SK-N-SH treated with all-trans-retinoic acid at 6 μM for 48 hours (cell line): Measurements from ENCODE around the gene SLC25A48.
"Not testable (repeated sequence)": the region's sequence is repeated elsewhere in the genome, so short reads cannot be mapped to it uniquely, and the experiment has no call there.

Experiments used
- ATAC-seq: fragments of 200-7000 bp; cut with Tn5 transposase; 3 replicates; pipeline ENCODE4 v1.9.1; 2020; ENCODE audit warnings: mild to moderate bottlenecking, moderate library complexity
- ARNTL ChIP-seq: fragments of 450-650 bp; formaldehyde crosslinking; IDR thresholded peaks from 2 replicates; pipeline ENCODE4 v1.5.0; 2020; ENCODE audit warnings: low read depth, mild to moderate bottlenecking, moderate library complexity, borderline replicate concordance
- BACH2 ChIP-seq: fragments of 250-450 bp; sonication (Bioruptor Pico); IDR thresholded peaks from 2 replicates; pipeline ENCODE4 v1.9.0; 2021; ENCODE audit warnings: mild to moderate bottlenecking, borderline replicate concordance
- CSDC2 ChIP-seq: fragments of 250-450 bp; sonication (Bioruptor Pico); IDR thresholded peaks from 2 replicates; pipeline ENCODE4 v1.5.0; 2020; ENCODE audit warnings: mild to moderate bottlenecking, moderate library complexity
- ESRRG ChIP-seq: fragments of 250-450 bp; sonication (Bioruptor Pico); IDR thresholded peaks from 2 replicates; pipeline ENCODE4 v1.6.1; 2021; ENCODE audit warnings: mild to moderate bottlenecking
- GLIS3 ChIP-seq: fragments of 250-450 bp; sonication (Bioruptor Pico); IDR thresholded peaks from 2 replicates; pipeline ENCODE4 v1.5.0; 2020; ENCODE audit warnings: mild to moderate bottlenecking, moderate library complexity
- ISL1 ChIP-seq: fragments of 250-450 bp; sonication (Bioruptor Pico); IDR thresholded peaks from 2 replicates; pipeline ENCODE4 v2.1.2; 2022; ENCODE audit warnings: mild to moderate bottlenecking, moderate library complexity
- OSR1 ChIP-seq: fragments of 250-450 bp; sonication (Bioruptor Pico); IDR thresholded peaks from 2 replicates; pipeline ENCODE4 v1.8.0; 2022; ENCODE audit warnings: moderate library complexity, mild to moderate bottlenecking, inconsistent platforms
- PATZ1 ChIP-seq: fragments of 250-450 bp; sonication (Bioruptor Pico); IDR thresholded peaks from 2 replicates; pipeline ENCODE4 v1.8.0; 2020; ENCODE audit warnings: mild to moderate bottlenecking, moderate library complexity, borderline replicate concordance
- PPARA ChIP-seq: fragments of 250-450 bp; sonication (Bioruptor Pico); IDR thresholded peaks from 2 replicates; pipeline ENCODE4 v1.5.0; 2020; ENCODE audit warnings: mild to moderate bottlenecking, borderline replicate concordance
- RARB ChIP-seq: fragments of 250-450 bp; sonication (Bioruptor Pico); IDR thresholded peaks from 2 replicates; pipeline ENCODE4 v1.8.0; 2021; ENCODE audit warnings: mild to moderate bottlenecking, moderate library complexity
- SNAI2 ChIP-seq: fragments of 250-450 bp; sonication (Bioruptor Pico); IDR thresholded peaks from 2 replicates; pipeline ENCODE4 v1.5.0; 2020; ENCODE audit warnings: mild to moderate bottlenecking, moderate library complexity
- TCF4 ChIP-seq: fragments of 250-450 bp; sonication (Bioruptor Pico); IDR thresholded peaks from 2 replicates; pipeline ENCODE4 v1.8.0; 2021; ENCODE audit warnings: mild to moderate bottlenecking, moderate library complexity, borderline replicate concordance
- TOX ChIP-seq: fragments of 250-450 bp; sonication (Bioruptor Pico); IDR thresholded peaks from 2 replicates; pipeline ENCODE4 v1.8.0; 2021; ENCODE audit warnings: mild to moderate bottlenecking, moderate library complexity, borderline replicate concordance
- ZC3H10 ChIP-seq: fragments of 250-450 bp; sonication (Bioruptor Pico); IDR thresholded peaks from 2 replicates; pipeline ENCODE4 v1.5.1; 2021; ENCODE audit warnings: mild to moderate bottlenecking, moderate library complexity
- ZFP3 ChIP-seq: fragments of 250-450 bp; sonication (Bioruptor Pico); IDR thresholded peaks from 2 replicates; pipeline ENCODE4 v1.5.0; 2020; ENCODE audit warnings: mild to moderate bottlenecking, moderate library complexity
- ZFP30 ChIP-seq: fragments of 450-650 bp; formaldehyde crosslinking; IDR thresholded peaks from 2 replicates; pipeline ENCODE4 v1.5.0; 2022; ENCODE audit warnings: mild to moderate bottlenecking, moderate library complexity
- ZNF565 ChIP-seq: fragments of 450-650 bp; formaldehyde crosslinking; conservative IDR thresholded peaks from 2 replicates; pipeline ENCODE4 v1.5.0; 2020; ENCODE audit warnings: low read depth, mild to moderate bottlenecking, moderate library complexity
- ZNF70 ChIP-seq: fragments of 450-650 bp; formaldehyde crosslinking; IDR thresholded peaks from 2 replicates; pipeline ENCODE4 v1.5.0; 2020; ENCODE audit warnings: mild to moderate bottlenecking, moderate library complexity
- ZNF8 ChIP-seq: fragments of 450-650 bp; formaldehyde crosslinking; IDR thresholded peaks from 2 replicates; pipeline ENCODE4 v1.5.0; 2020; ENCODE audit warnings: mild to moderate bottlenecking, moderate library complexity
- TF ChIP-seq, protein P1 (sequence below): fragments of 250-450 bp; sonication (Bioruptor Pico); IDR thresholded peaks from 2 replicates; pipeline ENCODE4 v1.5.0; 2020; ENCODE audit warnings: mild to moderate bottlenecking, moderate library complexity
- TF ChIP-seq, protein P2 (sequence below): fragments of 250-450 bp; sonication (Bioruptor Pico); IDR thresholded peaks from 2 replicates; pipeline ENCODE4 v1.5.1; 2021; ENCODE audit warnings: mild to moderate bottlenecking, moderate library complexity
- TF ChIP-seq, protein P3 (sequence below): fragments of 250-450 bp; sonication (Bioruptor Pico); IDR thresholded peaks from 2 replicates; pipeline ENCODE4 v1.5.1; 2020; ENCODE audit warnings: low read depth, mild to moderate bottlenecking, moderate library complexity
- TF ChIP-seq, protein P4 (sequence below): fragments of 250-450 bp; sonication (Bioruptor Pico); IDR thresholded peaks from 2 replicates; pipeline ENCODE4 v1.8.0; 2021; ENCODE audit warnings: low read depth, mild to moderate bottlenecking, moderate library complexity, borderline replicate concordance

Gene SLC25A48

DNA sequence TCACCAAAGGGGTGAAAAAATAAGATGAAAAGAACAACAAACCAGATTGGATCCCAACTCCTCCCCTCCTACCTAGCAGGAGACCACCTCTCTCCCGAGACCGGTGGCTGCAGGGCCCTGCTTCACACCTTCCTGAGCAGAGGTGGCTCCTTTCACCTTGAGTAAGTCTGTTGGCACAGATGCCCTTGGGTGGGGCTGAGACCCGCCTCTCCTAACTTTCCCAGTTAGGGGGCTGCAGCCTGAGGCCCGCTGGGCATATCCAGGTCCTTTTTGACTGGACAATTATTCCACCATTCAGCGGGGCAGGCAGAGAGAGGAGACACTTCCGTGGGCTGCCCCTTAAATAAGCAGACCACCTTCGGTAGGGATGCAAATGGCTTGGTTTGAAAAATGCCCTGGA, 1.3 kb downstream of the SLC25A48 start:
- ATAC-seq: no peak

DNA sequence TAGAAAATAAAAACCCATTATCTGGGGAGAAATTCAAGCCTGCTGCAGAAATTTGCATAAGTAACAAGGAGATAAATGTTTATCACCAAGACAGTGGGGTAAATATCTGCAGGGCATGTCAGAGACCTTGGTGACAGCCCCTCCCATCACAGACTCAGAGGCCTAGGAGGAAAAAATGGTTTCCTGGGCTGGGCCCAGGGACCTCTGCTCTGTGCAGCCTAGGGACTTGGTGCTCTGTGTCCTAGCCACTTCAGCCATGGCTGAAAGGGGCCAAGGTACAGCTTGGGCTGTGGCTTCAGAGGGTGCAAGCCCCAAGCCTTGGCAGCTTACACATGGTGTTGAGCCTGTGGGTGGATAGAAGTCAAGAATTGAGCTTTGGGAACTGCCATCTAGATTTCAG, 3.9 kb downstream of the SLC25A48 start:
- ATAC-seq: not testable (repeated sequence)

More for the DNA sequence above, 1.3 kb downstream of the SLC25A48 start:
- TF ChIP-seq RARB: no peak
- TF ChIP-seq ZC3H10 (CRISPR knock-in tag): no peak
- no peak for TF ChIP-seq BACH2 (CRISPR knock-in tag)
- no peak for TF ChIP-seq ZNF565
- no peak for TF ChIP-seq SNAI2 (CRISPR knock-in tag)
- no peak for TF ChIP-seq PPARA
- TF ChIP-seq, protein P1, sequence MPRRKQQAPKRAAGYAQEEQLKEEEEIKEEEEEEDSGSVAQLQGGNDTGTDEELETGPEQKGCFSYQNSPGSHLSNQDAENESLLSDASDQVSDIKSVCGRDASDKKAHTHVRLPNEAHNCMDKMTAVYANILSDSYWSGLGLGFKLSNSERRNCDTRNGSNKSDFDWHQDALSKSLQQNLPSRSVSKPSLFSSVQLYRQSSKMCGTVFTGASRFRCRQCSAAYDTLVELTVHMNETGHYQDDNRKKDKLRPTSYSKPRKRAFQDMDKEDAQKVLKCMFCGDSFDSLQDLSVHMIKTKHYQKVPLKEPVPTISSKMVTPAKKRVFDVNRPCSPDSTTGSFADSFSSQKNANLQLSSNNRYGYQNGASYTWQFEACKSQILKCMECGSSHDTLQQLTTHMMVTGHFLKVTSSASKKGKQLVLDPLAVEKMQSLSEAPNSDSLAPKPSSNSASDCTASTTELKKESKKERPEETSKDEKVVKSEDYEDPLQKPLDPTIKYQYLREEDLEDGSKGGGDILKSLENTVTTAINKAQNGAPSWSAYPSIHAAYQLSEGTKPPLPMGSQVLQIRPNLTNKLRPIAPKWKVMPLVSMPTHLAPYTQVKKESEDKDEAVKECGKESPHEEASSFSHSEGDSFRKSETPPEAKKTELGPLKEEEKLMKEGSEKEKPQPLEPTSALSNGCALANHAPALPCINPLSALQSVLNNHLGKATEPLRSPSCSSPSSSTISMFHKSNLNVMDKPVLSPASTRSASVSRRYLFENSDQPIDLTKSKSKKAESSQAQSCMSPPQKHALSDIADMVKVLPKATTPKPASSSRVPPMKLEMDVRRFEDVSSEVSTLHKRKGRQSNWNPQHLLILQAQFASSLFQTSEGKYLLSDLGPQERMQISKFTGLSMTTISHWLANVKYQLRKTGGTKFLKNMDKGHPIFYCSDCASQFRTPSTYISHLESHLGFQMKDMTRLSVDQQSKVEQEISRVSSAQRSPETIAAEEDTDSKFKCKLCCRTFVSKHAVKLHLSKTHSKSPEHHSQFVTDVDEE (CRISPR knock-in tag): no peak
- TF ChIP-seq ESRRG (CRISPR knock-in tag): no peak
- TF ChIP-seq ISL1 (CRISPR knock-in tag): no peak

- TF ChIP-seq ZFP3 (CRISPR knock-in tag) (no peak), ZNF565 (no peak), GLIS3 (CRISPR knock-in tag) (no peak), ZFP30 (CRISPR knock-in tag) (no peak), SNAI2 (CRISPR knock-in tag) (no peak), ISL1 (CRISPR knock-in tag) (no peak), CSDC2 (CRISPR knock-in tag) (no peak), TOX (no peak), PPARA (no peak)
- TF ChIP-seq, protein P1 (CRISPR knock-in tag): no peak
- TF ChIP-seq, protein P2, sequence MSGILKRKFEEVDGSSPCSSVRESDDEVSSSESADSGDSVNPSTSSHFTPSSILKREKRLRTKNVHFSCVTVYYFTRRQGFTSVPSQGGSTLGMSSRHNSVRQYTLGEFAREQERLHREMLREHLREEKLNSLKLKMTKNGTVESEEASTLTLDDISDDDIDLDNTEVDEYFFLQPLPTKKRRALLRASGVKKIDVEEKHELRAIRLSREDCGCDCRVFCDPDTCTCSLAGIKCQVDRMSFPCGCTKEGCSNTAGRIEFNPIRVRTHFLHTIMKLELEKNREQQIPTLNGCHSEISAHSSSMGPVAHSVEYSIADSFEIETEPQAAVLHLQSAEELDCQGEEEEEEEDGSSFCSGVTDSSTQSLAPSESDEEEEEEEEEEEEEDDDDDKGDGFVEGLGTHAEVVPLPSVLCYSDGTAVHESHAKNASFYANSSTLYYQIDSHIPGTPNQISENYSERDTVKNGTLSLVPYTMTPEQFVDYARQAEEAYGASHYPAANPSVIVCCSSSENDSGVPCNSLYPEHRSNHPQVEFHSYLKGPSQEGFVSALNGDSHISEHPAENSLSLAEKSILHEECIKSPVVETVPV: no peak
- no peak for ATAC-seq
Observed at GRCh38 chr5:135839566-135839965, 5.1 kb downstream of the SLC25A48 start.

GRCh38 chr5:135840959-135841358, 6.5 kb downstream of the SLC25A48 start:
- no peak for ATAC-seq
- TF ChIP-seq ARNTL (CRISPR knock-in tag) (no peak), SNAI2 (CRISPR knock-in tag) (no peak), OSR1 (CRISPR knock-in tag) (no peak), ZFP3 (CRISPR knock-in tag) (no peak), RARB (no peak), ZFP30 (CRISPR knock-in tag) (no peak), TCF4 (CRISPR knock-in tag) (no peak), ISL1 (CRISPR knock-in tag) (no peak), ZNF70 (no peak), ZC3H10 (CRISPR knock-in tag) (no peak), PATZ1 (CRISPR knock-in tag) (no peak), ZNF8 (CRISPR knock-in tag) (no peak), ZNF565 (no peak)
- TF ChIP-seq, protein P3, sequence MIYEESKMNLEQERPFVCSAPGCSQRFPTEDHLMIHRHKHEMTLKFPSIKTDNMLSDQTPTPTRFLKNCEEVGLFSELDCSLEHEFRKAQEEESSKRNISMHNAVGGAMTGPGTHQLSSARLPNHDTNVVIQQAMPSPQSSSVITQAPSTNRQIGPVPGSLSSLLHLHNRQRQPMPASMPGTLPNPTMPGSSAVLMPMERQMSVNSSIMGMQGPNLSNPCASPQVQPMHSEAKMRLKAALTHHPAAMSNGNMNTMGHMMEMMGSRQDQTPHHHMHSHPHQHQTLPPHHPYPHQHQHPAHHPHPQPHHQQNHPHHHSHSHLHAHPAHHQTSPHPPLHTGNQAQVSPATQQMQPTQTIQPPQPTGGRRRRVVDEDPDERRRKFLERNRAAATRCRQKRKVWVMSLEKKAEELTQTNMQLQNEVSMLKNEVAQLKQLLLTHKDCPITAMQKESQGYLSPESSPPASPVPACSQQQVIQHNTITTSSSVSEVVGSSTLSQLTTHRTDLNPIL (CRISPR knock-in tag): no peak
- TF ChIP-seq, protein P2: no peak
- TF ChIP-seq, protein P4, sequence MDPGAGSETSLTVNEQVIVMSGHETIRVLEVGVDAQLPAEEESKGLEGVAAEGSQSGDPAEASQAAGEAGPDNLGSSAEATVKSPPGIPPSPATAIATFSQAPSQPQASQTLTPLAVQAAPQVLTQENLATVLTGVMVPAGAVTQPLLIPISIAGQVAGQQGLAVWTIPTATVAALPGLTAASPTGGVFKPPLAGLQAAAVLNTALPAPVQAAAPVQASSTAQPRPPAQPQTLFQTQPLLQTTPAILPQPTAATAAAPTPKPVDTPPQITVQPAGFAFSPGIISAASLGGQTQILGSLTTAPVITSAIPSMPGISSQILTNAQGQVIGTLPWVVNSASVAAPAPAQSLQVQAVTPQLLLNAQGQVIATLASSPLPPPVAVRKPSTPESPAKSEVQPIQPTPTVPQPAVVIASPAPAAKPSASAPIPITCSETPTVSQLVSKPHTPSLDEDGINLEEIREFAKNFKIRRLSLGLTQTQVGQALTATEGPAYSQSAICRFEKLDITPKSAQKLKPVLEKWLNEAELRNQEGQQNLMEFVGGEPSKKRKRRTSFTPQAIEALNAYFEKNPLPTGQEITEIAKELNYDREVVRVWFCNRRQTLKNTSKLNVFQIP (CRISPR knock-in tag): no peak
